Activated CD4-positive, alpha-beta T cell treated with anti-CD3 and anti-CD28 coated beads for 48 hours (primary cell): ENCODE results near the gene PDLIM4.

ENCODE experiments used
- DNase-seq: peaks from one replicate; pipeline ENCODE4 v3.0.0-alpha.2; 2020

Gene PDLIM4

GRCh38 chr5:132313961-132314432 is 56.5 kb downstream of the PDLIM4 start:
- no peak for DNase-seq

GRCh38 chr5:132315529-132316067 is 58.1 kb downstream of the PDLIM4 start:
- DNase-seq = no peak

GRCh38 chr5:132319975-132320374 is 62.5 kb downstream of the PDLIM4 start:
- no peak for DNase-seq

- DNase-seq = no peak
These were observed 63.7 kb downstream of the PDLIM4 start for GRCh38 chr5:132321109-132321721.

GRCh38 chr5:132322266-132322665 is 64.8 kb downstream of the PDLIM4 start:
- no peak for DNase-seq
